DMS 273 (cell line): ENCODE results near the gene DPAGT1.
"Not testable (repeated sequence)": the region's sequence is repeated elsewhere in the genome, so short reads cannot be mapped to it uniquely, and the experiment has no call there.

Source experiments
- DNase-seq: peaks from one replicate; lab custom pipeline; 2025; ENCODE audit not compliant: unreplicated experiment; lab: John Stamatoyannopoulos, UW

The DPAGT1 gene

DNA sequence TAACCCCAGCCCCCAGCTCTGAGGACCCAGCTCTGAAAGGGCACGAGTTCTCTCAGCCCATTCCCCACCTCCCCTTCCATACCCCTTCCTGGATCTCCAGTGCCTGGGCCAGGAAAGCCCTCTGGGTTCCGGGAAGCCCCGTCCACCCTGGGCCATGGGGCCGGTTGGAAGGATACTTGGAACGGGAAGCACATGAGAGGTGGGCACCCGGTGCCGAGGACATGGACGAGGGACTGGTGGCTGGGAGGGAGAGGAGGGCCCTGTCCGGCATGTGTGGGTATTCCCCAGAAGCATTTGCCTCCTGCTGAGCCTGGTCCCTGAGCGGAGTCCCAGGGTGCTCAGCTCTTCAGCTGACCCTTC lies 14.6 kb upstream of the DPAGT1 start:
- DNase-seq = no peak

DNA sequence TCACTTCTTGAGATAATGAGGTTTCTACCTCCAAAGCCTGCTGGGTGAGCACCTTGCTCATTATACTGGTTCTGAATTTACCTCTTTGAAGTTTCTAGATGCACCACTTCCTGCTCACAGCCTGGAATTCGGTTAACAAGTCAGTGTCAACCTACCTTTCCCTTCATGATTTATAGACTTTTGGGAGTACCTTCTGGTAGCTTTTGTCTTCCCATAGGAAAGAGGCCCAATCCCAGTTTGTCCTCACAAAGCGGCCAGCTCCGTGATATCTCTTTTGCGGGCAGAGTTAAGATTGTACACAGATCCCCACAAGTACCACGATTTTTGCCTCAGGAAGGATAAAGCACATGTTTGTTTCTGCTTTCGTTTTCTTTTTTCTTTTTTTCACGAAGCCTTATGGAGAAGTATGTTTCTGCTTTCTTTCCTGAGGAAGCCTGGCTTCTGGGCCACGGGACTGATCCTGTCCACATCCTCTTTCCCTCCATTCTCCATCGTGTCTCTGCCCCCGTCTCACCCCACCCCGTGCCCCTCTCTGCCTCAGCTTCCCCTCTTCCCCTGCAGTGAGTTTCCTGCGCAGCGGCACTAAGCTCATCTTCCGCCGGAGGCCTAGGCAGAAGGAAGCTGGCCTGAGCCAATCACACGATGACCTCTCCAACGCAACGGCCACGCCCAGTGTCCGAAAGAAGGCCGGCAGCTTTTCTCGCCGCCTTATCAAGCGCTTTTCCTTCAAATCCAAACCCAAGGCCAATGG lies 14.0 kb upstream of the DPAGT1 start:
- DNase-seq = no peak

DNA sequence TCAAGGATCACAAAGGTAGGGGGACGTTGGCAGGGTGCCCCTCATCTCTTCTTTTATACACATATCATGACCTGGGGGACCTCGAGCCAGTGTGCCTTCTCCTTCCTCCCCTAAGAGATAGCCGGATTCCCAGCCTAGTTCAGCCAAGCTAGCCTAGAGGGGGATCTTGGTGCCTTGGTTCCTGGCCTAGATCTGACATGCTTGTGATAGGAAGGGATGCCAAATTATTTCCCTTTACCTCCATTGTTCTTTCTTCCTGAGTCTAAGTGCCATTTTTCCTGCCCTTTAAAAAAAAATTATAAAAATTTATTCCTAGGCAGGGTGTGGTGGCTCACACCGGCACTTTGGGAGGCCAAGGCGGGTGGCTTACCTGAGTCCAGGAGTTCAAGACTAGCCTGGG lies 12.7 kb upstream of the DPAGT1 start:
- DNase-seq = no peak

DNA sequence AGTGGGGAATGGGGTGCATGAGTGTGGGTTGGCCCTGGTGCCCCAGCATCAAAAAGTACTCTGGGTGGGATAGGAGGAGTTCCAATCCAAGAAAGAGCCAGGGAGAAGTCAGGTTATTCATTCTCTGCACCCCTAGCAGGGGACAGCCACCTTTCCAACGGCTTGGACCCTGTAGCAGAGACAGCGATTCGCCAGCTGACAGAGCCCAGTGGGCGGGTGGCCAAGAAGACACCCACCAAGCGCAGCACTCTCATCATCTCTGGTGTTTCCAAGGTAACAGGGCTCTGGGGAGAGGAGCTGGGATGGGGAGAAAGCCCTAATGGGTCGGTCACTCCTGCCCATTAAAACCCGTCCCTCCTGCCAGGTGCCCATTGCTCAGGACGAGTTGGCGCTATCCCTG lies 12.1 kb upstream of the DPAGT1 start:
- DNase-seq = no peak

DNA sequence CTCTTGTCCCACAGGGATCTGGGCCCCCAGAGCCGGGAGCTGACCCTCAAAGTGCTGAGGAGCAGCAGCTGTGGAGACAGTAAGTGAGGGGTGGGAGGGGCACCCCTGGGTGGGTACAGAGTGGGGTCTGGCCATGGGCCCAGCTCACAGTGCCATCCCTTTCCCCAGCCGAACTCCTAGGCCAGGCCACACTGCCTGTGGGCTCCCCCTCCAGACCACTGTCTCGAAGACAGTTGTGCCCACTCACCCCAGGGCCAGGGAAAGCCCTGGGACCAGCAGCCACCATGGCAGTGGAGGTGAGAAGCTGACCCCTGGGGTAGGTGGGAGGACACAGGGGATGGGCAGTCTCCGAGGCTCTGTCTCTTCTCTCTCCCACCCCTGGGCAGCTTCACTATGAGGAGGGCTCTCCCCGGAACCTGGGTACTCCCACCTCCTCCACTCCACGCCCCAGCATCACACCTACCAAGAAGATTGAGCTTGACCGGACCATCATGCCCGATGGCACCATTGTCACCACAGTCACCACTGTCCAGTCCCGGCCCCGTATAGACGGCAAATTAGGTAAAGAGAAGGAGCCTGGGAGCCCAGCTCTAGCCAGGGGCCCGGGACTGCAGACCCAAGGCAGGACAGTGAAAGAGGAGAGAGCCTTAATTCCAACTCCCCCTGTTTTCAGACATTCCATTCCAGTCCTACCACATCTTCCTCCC lies 10.8 kb upstream of the DPAGT1 start:
- no peak for DNase-seq

DNA sequence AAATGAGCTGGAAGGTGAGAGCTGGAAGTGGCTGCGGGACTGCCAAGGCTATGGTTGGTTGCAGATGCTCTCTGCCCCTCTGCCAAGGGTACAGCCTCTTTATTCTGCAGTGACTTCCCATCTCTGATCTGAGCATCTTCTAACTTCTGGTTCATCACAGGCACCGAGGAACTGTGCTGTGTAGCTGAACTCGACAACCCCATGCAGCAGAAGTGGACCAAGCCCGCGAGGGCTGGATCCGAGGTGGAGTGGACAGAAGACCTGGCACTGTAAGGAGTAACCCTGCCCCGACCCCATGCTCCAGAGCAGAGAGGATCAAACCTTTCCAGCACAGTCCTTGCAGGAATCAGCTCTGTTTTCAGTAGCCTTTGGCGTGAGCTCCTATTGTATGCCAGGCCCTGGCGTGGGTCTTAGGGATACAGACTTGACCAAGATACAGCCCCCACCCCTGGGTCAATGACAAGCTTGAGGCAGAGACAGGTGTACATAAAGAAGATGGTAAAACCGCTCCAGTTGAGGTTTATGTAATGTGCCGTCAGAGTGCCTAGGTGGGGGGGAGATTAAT lies 9.8 kb upstream of the DPAGT1 start:
- no peak for DNase-seq

DNA sequence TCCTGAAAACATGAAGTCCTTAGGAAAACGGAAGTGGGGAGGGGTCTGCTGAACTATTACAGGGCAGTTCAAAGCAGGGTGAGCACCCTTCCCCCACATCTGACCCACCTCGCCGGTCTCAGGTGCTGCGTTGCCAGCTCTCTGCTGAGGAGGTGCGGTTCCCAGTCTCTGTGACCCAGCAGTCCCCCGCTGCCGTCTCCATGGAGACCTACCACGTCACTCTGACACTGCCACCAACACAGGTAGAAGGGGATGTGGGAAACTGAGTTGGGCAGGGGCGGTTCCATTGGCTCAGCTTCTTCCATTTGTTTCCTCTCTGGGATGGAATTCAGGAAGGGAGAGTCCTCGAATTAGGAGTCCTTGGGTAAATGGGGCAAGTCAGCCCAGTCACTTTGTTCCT lies 8.8 kb upstream of the DPAGT1 start:
- no peak for DNase-seq

DNA sequence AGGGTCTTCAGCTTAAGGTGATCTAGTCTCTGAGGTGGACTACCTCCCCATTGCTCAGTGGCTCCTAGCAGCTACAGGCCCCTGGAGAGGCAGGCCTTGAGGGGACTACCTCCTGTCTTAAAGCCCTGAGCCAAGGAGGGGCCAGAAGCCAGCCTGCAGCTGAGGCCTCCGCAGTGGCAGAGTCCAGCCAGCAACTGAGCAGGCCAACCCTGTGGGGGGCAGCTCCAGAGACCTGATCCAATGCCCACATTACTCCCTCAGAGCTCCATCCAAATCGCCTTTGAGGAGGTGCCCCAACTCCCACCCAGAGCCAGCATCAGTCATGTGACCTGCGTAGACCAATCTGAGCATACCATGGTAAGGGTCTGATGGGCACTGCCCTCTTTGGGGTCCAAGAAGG lies 8.2 kb upstream of the DPAGT1 start:
- no peak for DNase-seq

DNA sequence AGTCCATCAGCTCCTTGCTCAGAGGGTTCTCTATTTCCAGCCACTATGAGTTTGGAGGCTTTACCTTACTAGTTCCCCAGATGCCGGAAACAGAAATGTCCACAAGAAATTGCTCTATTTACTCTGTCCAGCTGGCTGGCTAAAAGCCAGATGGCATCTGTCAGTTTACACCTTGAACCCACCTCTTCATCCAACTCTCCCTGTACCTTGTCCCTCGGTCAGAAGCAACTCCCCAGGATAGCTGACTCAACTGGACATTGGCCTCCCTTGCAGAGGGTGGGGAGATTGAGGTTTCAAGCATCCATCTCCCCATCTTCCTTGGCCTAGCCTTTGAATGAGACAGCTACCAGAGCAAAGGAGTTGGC lies 7.2 kb upstream of the DPAGT1 start:
- DNase-seq = no peak

DNA sequence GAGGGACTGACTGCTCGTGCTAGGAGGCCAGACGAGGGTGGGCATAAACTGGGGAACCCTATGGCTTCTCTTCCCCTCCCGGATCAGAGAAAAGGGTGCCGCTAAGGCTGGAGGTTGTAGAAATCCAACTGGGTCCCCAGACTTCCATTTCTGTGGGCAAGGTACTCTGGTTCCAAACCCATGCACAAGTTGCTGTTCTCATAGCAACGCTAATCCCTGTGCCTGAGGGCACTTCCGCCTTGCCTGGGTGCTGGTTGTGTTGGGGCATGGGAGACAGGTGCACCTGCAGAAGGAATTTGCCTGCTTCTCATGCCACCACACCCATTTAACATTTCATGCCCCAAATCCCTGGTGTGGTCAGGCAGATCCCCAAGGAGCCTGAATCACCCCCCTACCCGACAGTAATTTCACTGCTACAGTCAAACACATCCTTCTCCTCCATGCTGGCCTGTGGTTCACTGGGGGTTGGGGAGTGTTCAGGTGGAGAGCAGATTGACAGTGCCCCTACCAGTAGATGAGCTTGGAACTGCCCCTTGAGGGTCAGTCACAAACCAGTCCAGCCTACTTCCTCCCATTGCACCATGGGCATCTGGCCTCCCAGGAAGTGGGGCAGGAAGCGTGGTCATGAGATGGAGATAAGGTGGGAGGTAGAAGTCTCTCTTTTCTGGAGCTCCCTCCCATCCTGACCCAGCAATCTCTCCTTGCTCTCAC lies 6.6 kb upstream of the DPAGT1 start:
- DNase-seq = peak; percentile 45

DNA sequence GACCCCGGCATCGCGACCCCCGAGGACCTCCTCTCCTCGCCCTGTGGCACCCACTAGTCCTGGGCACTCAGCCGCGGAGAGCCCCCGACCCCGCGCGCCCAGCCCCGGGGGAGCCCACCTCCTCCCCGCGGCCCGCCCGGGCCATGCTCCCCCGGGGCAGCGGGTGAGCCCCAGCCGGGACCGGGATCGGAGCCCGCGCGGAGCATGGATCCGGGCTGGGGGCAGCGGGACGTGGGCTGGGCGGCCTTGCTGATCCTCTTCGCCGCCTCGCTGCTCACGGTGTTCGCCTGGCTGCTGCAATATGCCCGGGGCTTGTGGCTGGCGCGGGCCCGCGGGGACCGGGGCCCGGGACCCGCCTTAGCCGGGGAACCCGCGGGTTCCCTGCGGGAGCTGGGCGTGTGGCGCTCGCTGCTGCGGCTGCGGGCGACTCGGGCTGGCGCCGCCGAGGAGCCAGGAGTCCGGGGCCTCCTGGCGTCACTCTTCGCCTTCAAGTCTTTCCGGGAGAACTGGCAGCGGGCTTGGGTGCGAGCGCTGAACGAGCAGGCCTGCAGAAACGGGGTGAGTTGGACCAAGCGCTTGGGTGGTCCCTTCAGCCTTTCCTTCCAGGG lies 6.0 kb upstream of the DPAGT1 start:
- peak; percentile 41 for DNase-seq

DNA sequence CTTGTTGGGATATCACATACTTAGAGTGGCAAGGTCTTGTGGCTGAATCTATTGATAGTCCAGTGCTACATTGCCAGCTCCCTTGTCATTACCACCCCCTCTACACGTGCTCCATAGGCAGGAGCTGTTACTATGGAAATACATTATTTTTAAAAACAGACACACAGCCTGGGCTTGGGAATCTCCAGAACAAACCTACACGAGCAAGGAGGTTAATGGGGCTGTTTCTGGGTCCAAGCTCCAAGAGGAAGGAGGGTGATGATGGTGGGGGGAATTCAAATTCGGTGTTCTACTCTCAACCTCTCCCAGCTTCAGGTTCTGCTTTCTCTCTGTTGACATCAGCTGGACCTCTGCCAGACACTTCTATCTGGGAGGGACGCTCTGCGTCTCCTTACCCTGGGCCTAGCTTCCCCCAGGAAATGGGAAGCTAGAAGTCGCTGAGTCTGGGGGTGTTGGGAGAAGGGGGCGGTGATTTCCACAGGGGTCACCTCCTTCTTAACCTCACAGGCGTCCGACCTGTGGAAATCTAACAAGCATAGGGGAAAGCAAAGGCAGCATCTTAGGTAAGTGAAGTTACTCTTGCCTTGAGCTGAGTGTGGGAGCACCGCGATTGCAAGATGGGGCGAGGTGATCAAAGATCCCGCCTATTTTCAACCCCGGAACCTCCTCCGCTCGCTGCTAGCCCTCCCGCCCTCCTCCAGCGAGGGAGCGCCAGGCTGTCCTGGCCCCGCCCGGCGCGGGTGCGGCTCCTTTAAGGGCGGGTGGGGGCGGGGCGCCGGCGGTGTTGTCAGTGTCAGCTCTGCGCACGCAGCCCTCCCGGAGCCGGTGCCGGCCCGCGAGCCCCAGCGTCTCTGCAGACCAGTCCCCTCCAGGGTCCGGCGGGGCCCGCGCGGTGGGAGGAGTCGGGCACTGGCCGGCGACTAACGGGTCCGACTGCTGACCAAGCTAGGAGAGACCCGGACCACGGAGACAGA lies 5.2 kb upstream of the DPAGT1 start, which contains the start of gene C2CD2L:
TSS of gene C2CD2L (plus strand) at position 781 of the 974 bp plus-strand sequence. CDS start 398 bp downstream, outside the sequence.
- peak; percentile 92 for DNase-seq

DNA sequence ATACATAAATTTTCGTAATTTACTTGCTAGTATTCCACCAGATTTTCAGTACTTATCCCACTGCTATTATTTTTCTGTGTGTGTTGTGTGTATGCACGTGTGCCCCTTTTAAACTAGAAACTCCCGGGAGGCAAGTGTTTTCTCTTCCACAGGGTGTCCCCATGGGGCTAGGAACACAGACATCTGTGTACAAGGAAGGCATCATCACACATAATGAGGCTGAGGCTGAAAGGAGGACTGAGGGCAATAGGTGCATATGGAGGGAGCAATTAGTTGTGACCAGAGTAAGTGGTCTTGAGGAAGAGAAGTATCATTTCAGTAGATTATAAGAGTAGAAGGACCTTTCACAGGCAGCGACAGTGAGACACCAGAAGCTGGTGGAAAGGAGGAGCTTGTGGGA lies 2.1 kb upstream of the DPAGT1 start:
- peak; percentile 66 for DNase-seq

DNA sequence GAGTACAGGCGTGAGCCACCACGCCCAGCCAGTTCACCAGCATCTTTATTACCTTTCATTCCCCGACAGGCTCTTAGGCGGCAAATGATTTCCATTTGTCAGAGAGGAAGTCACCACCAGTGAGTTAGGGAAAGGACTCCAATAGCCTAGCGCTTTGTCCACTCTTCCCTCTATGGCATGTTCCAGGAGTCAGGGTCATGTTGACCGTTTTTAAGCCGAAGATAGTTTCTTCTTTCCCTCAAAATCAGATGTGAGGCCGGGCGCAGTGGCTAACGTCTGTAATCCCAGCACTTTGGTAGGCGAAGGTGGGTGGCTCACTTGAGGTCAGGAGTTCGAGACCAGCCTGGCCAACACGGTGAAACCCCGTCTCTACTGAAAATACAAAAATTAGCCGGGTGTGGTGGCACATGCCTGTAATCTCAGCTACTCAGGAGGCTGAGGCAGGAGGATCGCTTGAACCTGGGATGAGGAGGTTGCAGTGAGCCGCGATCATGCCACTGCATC lies 1.6 kb upstream of the DPAGT1 start:
- not testable (repeated sequence) for DNase-seq

DNA sequence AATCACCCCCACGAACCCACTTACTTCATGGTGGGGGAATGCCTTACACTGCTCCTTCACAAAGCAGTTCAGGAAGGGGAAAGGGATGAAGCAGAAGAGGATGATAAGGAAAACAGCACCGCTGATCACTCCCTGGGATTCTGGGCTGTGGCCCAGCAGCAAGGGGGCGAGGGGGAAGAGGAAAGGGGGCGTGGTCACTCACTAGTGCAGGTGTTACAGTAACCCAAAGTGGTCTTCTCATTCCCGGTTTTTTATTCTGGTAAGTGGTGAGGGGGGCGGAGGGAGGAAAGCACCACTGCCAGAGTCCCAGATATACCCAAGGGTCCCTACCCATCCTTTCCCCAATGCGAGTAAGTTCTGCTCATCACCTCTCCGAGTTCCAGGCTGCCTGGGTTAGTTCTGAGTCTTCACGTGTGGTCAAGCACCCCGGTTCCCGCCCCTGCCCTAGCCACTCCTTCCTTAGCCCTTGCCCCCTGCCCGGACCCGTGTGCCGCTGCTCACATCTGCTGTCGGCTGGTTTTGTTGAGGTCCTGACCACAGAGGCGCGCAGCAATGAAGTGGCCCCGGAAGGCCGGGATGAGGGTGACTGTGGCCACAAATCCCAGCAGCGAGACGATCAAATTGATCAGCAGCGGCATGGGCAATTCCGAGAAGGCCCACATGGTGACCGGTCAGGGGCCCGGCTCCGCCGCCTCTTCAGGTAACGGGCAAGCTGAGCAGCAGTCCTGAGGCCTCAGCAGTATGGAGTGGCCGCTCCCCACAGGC lies 477 bp downstream of the DPAGT1 start:
- peak; percentile 32 for DNase-seq

DNA sequence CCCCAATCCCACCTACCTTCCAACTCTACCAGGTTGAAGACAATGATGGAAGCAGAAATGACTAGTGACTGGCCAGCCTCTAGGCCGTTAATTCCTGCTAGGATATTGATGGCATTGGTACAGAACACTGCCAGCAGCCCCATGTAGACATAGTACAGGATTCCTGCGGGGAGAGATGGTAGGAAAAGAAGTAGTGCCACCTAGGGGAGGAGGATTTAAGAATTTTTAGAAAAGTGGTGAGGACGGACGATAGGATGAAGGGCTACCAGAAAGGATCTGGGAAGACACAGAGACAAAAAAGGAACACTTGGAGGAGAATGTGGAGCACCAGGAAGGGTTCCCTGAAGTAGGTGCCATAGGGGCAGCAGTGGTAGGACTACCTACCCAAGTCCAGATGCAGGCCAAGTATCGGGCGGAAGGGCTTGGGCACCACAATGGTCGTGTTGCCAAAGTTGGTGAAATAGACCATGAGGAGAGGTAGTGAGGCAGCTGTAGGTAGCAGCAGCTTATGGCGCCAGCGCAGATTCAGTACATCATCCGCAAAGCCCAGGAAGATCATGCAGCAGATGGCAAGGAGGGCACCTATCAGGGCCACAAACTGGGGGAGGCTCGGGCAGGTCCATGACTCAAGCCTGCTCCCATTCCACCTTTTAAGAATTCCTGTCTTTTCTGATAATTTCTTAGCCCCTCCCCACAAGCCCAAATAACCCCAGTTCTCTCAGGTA lies 1.2 kb downstream of the DPAGT1 start:
- peak; percentile 60 for DNase-seq

DNA sequence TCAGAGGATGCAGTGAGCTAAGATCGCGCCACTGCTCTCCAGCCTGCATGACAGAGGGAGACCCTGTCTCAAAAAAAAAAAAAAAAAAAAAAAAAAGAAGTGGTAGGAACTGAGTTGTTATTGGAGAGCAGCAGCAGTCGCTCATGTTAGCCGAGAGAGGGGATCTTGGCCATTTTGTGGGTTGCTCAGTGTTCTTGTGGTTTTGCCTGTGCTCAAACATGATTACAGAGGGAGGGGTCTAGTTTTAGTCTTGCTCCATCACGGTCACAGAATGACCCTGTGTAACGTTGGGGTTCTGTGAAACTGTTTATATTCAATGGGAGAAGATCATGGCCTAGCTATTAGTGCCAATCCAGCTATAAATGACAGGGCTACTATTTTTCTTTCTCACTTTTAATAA lies 1.9 kb downstream of the DPAGT1 start:
- DNase-seq = no peak

DNA sequence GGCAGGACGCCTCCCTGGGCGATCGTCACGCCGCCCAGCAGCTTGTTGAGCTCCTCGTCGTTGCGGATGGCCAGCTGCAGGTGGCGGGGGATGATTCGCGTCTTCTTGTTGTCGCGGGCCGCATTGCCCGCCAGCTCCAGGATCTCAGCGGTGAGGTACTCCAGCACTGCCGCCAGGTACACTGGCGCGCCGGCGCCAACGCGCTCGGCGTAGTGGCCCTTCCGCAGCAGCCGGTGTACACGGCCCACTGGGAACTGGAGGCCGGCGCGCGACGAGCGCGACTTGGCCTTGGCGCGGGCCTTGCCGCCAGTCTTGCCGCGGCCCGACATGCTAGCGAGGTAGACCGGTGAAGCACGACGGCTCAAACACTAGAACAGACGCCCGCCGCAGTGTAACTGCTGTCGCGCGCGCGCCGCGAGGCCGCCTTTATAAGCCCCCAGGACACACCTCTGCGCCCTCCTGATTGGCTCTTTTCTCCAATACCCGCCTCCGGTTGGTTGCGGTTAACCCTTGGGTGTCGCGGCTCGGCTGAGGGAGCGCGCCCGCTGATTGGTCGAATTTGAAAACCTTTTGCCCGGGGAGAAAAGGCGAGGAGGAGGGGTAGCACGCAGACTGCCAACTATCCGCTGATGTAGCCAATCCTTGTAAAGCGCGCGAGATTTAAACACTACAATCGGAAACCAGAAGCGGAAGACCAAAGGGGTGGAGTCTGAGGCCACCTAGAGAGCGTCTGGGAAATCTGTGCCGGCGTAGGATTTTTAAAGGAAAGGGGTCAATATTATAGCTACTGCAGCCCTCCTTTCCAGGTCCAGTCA lies 6.4 kb downstream of the DPAGT1 start:
- peak; percentile 98 for DNase-seq
